Esophagus (tissue), 2 donors: ENCODE data around the gene SH3TC1. TPM values are rescaled to one million over a fixed set of nuclear protein-coding genes. Genes with fewer than 3 reads are reported as not detected.

Source experiments
- H3K27ac ChIP-seq, 2 donors: one replicate each; pipeline ENCODE4 v1.5.1; 2013; ENCODE audit warnings: low read depth in 2 of 2, mild to moderate bottlenecking in 2 of 2, inconsistent platforms in 1 of 2, low read length in 1 of 2, moderate library complexity in 1 of 2
- H3K27me3 ChIP-seq, 2 donors: one replicate each; pipeline ENCODE4 v1.6.1; 2013; ENCODE audit warnings: low read length in 2 of 2, control low read depth in 1 of 2, mild to moderate bottlenecking in 1 of 2; ENCODE audit not compliant: insufficient read depth in 2 of 2, control insufficient read depth in 1 of 2
- H3K36me3 ChIP-seq, 2 donors: one replicate each; pipeline ENCODE4 v1.6.1; 2013; ENCODE audit warnings: low read length in 1 of 2; ENCODE audit not compliant: control insufficient read depth in 2 of 2, insufficient read depth in 2 of 2
- H3K4me1 ChIP-seq, 2 donors: one replicate each; pipeline ENCODE4 v1.6.1; 2013; ENCODE audit warnings: low read length in 1 of 2; ENCODE audit not compliant: control insufficient read depth in 2 of 2, insufficient read depth in 2 of 2
- H3K4me3 ChIP-seq, 2 donors: one replicate each; pipeline ENCODE4 v1.5.1; 2013; ENCODE audit warnings: low read length in 2 of 2, mild to moderate bottlenecking in 2 of 2, low read depth in 1 of 2, moderate library complexity in 1 of 2
- H3K9me3 ChIP-seq, 2 donors: one replicate each; pipeline ENCODE4 v1.6.1; 2013; ENCODE audit warnings: mild to moderate bottlenecking in 2 of 2, low read depth in 1 of 2, low read length in 1 of 2, moderate library complexity in 1 of 2; ENCODE audit not compliant: control insufficient read depth in 2 of 2, insufficient read depth in 1 of 2
- WGBS, 2 donors: extraction: QIAGEN DNeasy Blood & Tissue Kit; methylation state at CpG; one replicate each; pipeline ENCODE4 v1.1.7; 2013; 5-methylcytosine and 5-hydroxymethylcytosine counted together
- polyA plus RNA-seq, 2 donors: library from polyadenylated mRNA; stranded (reverse); fragments of 200-250 nt; gene quantifications; one replicate each; pipeline ENCODE4 v1.2.3, GENCODE V29; 2013
- donor health status: healthy with polysubstance abuse.
- donor health status: Bipolar disorder and iron deficiency.

The SH3TC1 gene
- polyA plus RNA-seq, 2 donors, result 18.0 to 19.2 TPM

- Histone ChIP-seq H3K4me1 (peaks cover 0 to 4% of the 10 kb centered on the region in 2 donors), H3K9me3 (no peaks in the 10 kb centered on the region), H3K36me3 (no peaks in the 10 kb centered on the region), H3K27ac (no peak overlapping the region), H3K4me3 (no peak overlapping the region), H3K27me3 (no peaks in the 10 kb centered on the region)
- WGBS, 2 donors, result 40 to 62% methylated on average over 19 of the region's 19 CpGs
Measured at GRCh38 chr4:8281519-8282133, 82.5 kb downstream of the SH3TC1 start.

GRCh38 chr4:8282134-8282641 lies 83.1 kb downstream of the SH3TC1 start:
- Histone ChIP-seq H3K4me1 (no peaks in the 10 kb centered on the region), H3K27ac (no peak overlapping the region), H3K9me3 (no peaks in the 10 kb centered on the region), H3K36me3 (no peaks in the 10 kb centered on the region), H3K4me3 (no peak overlapping the region), H3K27me3 (no peaks in the 10 kb centered on the region)
- WGBS, 2 donors, result 89% methylated on average over 14 of the region's 14 CpGs

GRCh38 chr4:8282742-8283141 lies 83.7 kb downstream of the SH3TC1 start:
- Histone ChIP-seq H3K27ac (no peak overlapping the region), H3K4me1 (no peaks in the 10 kb centered on the region), H3K4me3 (no peak overlapping the region), H3K36me3 (no peaks in the 10 kb centered on the region), H3K27me3 (no peaks in the 10 kb centered on the region), H3K9me3 (no peaks in the 10 kb centered on the region)
- WGBS, 2 donors, result 88 to 91% methylated on average over 14 of the region's 14 CpGs

GRCh38 chr4:8283161-8283560 lies 84.1 kb downstream of the SH3TC1 start:
- H3K27ac ChIP-seq, result no peak overlapping the region
- H3K9me3 ChIP-seq, result no peaks in the 10 kb centered on the region
- H3K4me3 ChIP-seq, result no peak overlapping the region
- H3K36me3 ChIP-seq, result no peaks in the 10 kb centered on the region
- no peaks in the 10 kb centered on the region for H3K4me1 ChIP-seq
- WGBS, 2 donors, result 79 to 80% methylated on average over 10 of the region's 10 CpGs
- no peaks in the 10 kb centered on the region for H3K27me3 ChIP-seq

- Histone ChIP-seq H3K27me3 (no peaks in the 10 kb centered on the region), H3K4me3 (no peak overlapping the region), H3K4me1 (no peaks in the 10 kb centered on the region), H3K27ac (no peak overlapping the region), H3K36me3 (no peaks in the 10 kb centered on the region), H3K9me3 (no peaks in the 10 kb centered on the region)
- 76 to 79% methylated on average over 20 of the region's 20 CpGs for WGBS, 2 donors
Measured at GRCh38 chr4:8283631-8284121, 84.6 kb downstream of the SH3TC1 start.

GRCh38 chr4:8284391-8284790 lies 85.3 kb downstream of the SH3TC1 start:
- H3K9me3 ChIP-seq, result no peaks in the 10 kb centered on the region
- no peaks in the 10 kb centered on the region for H3K36me3 ChIP-seq
- H3K4me1 ChIP-seq, result peaks cover 0 to under 1% of the 10 kb centered on the region in 2 donors
- 72 to 78% methylated on average over 11 of the region's 11 CpGs for WGBS, 2 donors
- H3K27me3 ChIP-seq, result no peaks in the 10 kb centered on the region
- no peak overlapping the region for H3K4me3 ChIP-seq
- no peak overlapping the region for H3K27ac ChIP-seq

- Histone ChIP-seq H3K4me1 (peaks cover 0 to 2% of the 10 kb centered on the region in 2 donors), H3K27me3 (no peaks in the 10 kb centered on the region), H3K27ac (no peak overlapping the region), H3K36me3 (no peaks in the 10 kb centered on the region), H3K4me3 (no peak overlapping the region), H3K9me3 (no peaks in the 10 kb centered on the region)
- WGBS, 2 donors, result 67 to 77% methylated on average over 16 of the region's 16 CpGs
Measured at GRCh38 chr4:8285143-8285975, 86.3 kb downstream of the SH3TC1 start.

GRCh38 chr4:8285976-8286718 lies 87.1 kb downstream of the SH3TC1 start:
- Histone ChIP-seq H3K27ac (no peak overlapping the region), H3K4me1 (peaks cover 0 to 2% of the 10 kb centered on the region in 2 donors), H3K27me3 (no peaks in the 10 kb centered on the region), H3K36me3 (no peaks in the 10 kb centered on the region), H3K4me3 (no peak overlapping the region), H3K9me3 (no peaks in the 10 kb centered on the region)
- WGBS, 2 donors, result 87 to 88% methylated on average over 23 of the region's 23 CpGs

GRCh38 chr4:8286719-8287342 lies 87.7 kb downstream of the SH3TC1 start:
- H3K36me3 ChIP-seq, result no peaks in the 10 kb centered on the region
- no peaks in the 10 kb centered on the region for H3K9me3 ChIP-seq
- no peaks in the 10 kb centered on the region for H3K27me3 ChIP-seq
- 87 to 88% methylated on average over 15 of the region's 15 CpGs for WGBS, 2 donors
- no peak overlapping the region for H3K4me3 ChIP-seq
- H3K27ac ChIP-seq, result no peak overlapping the region
- H3K4me1 ChIP-seq, result peaks cover 0 to 2% of the 10 kb centered on the region in 2 donors
